Esophagus muscularis mucosa (tissue), 4 donors: ENCODE measurements around the gene HOXB6. TPM values are rescaled to one million over a fixed set of nuclear protein-coding genes. Genes with fewer than 3 reads are reported as not detected.

Experiments
- DNase-seq: peaks from one replicate; pipeline ENCODE4 v3.0.0-alpha.2; 2017; ENCODE audit errors: extremely low spot score
- H3K27ac ChIP-seq, 4 donors: fragments of 200-600 bp; sonication (generic); replicated peaks in 1 of 4; 1 replicate in 3 of 4; 2 replicates in 1 of 4; pipeline ENCODE4 v1.5.1; 2016 to 2019; ENCODE audit warnings: mild to moderate bottlenecking in 1 of 4
- H3K27me3 ChIP-seq, 4 donors: fragments of 200-600 bp; sonication (generic); one replicate each; pipeline versions ENCODE4 v1.5.1 to v1.6.0; 2016 to 2019
- H3K36me3 ChIP-seq, 4 donors: fragments of 200-600 bp; sonication (generic); one replicate each; pipeline ENCODE4 v1.5.1; 2016 to 2019
- H3K4me1 ChIP-seq, 4 donors: fragments of 200-600 bp; sonication (generic); one replicate each; pipeline ENCODE4 v1.5.1; 2016 to 2019
- H3K4me3 ChIP-seq, 4 donors: fragments of 200-600 bp; sonication (generic); 1 replicate in 2 of 4; 2 replicates in 2 of 4; pipeline ENCODE4 v1.5.1; 2016 to 2019; ENCODE audit warnings: mild to moderate bottlenecking in 4 of 4, moderate library complexity in 1 of 4
- H3K9me3 ChIP-seq, 4 donors: fragments of 200-600 bp; sonication (generic); 1 replicate in 3 of 4; 2 replicates in 1 of 4; pipeline ENCODE4 v1.5.1; 2016 to 2019
- EP300 ChIP-seq: sonication (generic); formaldehyde crosslinking; IDR thresholded peaks from one replicate; pipeline ENCODE4 v1.6.1; 2017; ENCODE audit warnings: antibody characterized with exemption
- POLR2A ChIP-seq: fragments of 450-650 bp; IDR thresholded peaks from one replicate; pipeline ENCODE4 v1.6.1; 2017; ENCODE audit warnings: antibody characterized with exemption, moderate library complexity, mild to moderate bottlenecking, low read depth
- POLR2AphosphoS5 ChIP-seq, 2 donors: sonication (generic); formaldehyde crosslinking; IDR thresholded peaks; one replicate each; pipeline ENCODE4 v1.6.1; 2017; ENCODE audit warnings: antibody characterized with exemption in 2 of 2
- WGBS: methylation state at CpG from one replicate; pipeline ENCODE4 v1.1.5; 2018; 5-methylcytosine and 5-hydroxymethylcytosine counted together
- intact Hi-C: fragments of 100-400 bp; cut with DNase I; formaldehyde crosslinking; loops from one replicate; pipeline ENCODE4 v1.15.1; 2023
- total RNA-seq, 4 donors: library from RNA; depleted of rRNA; stranded (reverse); fragments of >200 nt; gene quantifications; one replicate each; pipeline versions ENCODE4 v1.1.0 to v1.2.1, GENCODE V29; 2016
- TF ChIP-seq, protein P1 (sequence below), 3 experiments: fragments of 200-600 bp in 2 of 3; fragments of 450-650 bp in 1 of 3; sonication (generic) in 2 of 3; IDR thresholded peaks; one replicate each; pipeline ENCODE4 v1.5.1; 2017 to 2019; ENCODE audit warnings: antibody characterized with exemption in 3 of 3, mild to moderate bottlenecking in 2 of 3, moderate library complexity in 1 of 3

Gene HOXB6
- total RNA-seq, 4 donors from 2014 or later, result 2.2 to 5.4 (median 2.9) TPM

DNA sequence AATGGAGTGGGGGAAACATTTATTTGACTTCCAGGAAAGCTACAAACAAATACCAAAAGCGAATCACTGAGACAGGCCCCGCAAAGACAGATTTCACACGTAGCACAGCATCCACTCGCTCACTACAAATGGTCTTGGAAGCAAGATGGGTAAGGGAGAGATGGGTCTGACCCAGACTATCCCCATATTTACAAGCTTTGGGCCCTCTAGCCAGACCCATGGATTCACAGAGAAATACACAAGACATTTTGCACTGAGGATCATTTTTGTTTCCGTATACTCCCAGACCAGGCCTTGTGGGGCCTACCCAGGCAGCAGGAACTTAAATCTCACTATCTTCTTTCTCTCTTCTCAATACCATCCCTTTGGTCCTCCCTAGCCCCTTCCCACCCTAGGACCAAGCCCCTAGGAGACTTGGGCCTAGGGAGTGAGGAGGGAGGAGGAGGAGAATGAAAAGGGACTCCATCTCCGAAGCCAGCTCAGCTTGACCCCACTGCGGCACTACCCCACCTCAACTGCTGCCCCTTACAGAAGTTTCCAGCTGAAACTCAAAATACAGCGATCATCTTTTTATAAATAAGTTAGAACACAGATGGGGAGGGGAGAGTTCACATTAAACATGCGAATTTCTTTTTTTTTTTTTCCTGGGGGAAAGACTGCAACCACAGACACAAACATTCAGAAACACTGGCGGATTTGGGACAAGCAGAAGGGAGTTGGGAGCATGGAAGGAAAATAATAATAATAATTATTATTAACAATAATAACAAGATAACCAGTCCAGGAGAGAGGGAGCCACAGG is 13.3 kb downstream of the HOXB6 start:
- peaks cover 29 to 54% (median 45%) of the 10 kb centered on the region in 4 donors for H3K4me1 ChIP-seq
- H3K4me3 ChIP-seq, result peak overlapping the region in 3 of 4 donors; percentile 54 to 64 (median 57)
- H3K9me3 ChIP-seq, result no peaks in the 10 kb centered on the region
- no peak for DNase-seq
- H3K27me3 ChIP-seq, result peaks cover 6 to 48% (median 13%) of the 10 kb centered on the region in 4 donors
- TF ChIP-seq, protein P1, sequence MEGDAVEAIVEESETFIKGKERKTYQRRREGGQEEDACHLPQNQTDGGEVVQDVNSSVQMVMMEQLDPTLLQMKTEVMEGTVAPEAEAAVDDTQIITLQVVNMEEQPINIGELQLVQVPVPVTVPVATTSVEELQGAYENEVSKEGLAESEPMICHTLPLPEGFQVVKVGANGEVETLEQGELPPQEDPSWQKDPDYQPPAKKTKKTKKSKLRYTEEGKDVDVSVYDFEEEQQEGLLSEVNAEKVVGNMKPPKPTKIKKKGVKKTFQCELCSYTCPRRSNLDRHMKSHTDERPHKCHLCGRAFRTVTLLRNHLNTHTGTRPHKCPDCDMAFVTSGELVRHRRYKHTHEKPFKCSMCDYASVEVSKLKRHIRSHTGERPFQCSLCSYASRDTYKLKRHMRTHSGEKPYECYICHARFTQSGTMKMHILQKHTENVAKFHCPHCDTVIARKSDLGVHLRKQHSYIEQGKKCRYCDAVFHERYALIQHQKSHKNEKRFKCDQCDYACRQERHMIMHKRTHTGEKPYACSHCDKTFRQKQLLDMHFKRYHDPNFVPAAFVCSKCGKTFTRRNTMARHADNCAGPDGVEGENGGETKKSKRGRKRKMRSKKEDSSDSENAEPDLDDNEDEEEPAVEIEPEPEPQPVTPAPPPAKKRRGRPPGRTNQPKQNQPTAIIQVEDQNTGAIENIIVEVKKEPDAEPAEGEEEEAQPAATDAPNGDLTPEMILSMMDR (IDR thresholded peaks at IDR 0.05), result no peak
- intact Hi-C loops, result loop anchor here (5.0 kb wide), 1 partner anchor 254 kb away; no protein-coding TSS in a partner anchor
- peak overlapping the region in 2 of 4 donors; percentile 56 to 72 for H3K27ac ChIP-seq
- WGBS, result 94% methylated on average over 10 of the region's 10 CpGs
- H3K36me3 ChIP-seq, result no peaks in the 10 kb centered on the region

DNA sequence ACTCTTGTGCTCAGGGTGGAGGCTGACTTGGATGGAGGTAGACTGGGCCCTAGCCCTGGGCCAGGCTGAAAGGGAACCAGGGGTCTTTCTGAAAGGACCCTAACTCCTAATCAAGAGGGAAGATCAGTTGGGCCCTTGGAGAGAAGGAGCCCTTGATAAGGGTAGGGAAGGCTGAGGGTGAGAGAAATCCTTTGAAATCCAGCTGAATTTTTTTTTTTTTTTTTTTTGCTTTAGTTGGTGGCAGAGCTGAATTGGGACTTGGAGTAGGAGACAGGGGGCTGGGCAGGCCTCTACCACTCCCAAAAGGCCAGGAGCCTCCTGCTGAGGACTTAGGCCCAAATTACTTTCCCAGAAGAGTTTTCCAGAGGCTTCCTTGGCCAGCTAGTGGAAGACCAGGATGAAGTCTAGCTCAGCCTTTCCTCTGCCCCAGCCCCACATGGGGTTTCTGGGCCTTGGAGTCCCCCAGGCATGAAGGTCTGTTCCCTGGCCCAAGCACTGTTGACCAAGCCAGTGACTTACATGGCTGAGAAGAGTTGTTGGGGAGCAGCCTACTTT is 14.1 kb downstream of the HOXB6 start:
- H3K9me3 ChIP-seq, result no peaks in the 10 kb centered on the region
- peaks cover 0 to 40% (median 9%) of the 10 kb centered on the region in 4 donors for H3K27me3 ChIP-seq
- peaks cover 31 to 54% (median 46%) of the 10 kb centered on the region in 4 donors for H3K4me1 ChIP-seq

DNA sequence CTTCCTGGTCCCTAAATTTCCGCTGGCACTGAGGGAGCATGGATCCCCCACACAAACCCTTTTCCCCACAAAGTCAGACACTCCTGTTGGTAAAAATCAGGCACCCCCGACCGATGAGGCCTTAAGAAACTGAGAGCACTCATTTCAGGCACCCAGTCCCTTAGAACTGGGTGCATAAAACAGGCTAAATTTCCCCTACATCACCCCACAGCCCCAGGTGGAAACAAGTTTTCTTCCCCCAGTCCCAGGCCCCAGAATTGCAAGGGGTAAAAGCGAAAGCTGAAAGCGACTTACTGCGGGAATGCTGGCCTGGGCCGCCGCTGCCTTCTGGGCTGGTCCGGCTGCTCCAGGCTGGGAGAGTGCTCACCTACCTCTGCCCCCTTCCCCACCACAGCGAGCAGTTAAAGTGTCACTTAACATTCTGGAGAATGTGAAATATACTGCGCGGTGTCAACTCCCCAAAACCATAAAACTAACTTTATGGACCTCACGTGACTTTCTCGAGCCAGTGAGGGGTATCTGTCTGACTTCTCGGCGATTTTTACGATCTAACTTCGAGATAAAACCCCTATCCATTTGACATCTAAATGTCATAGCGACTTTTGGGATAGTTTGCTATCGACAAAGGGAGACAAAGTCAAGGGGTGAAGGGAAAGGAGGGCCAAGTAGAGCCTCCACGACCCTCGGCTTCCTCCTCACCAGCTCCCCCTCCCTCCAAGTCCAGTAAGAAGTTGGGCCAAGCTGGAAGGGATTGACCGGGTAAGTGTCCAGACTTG is 14.8 kb downstream of the HOXB6 start, which contains the start of gene HOXB3:
Gene HOXB3 (minus strand): TSS at position 411 of the 776 bp plus-strand sequence. CDS start 37,767 bp downstream, outside the sequence.
- WGBS, result 81% methylated on average over 23 of the region's 23 CpGs
- Histone ChIP-seq H3K27ac (peak within 1 kb of the TSS in 2 of 4 donors; percentile 13 to 91), H3K36me3 (no peaks in the 10 kb centered on the region), H3K4me3 (peak within 1 kb of the TSS in 2 of 4 donors; percentile 8 to 28), H3K27me3 (peaks cover 0 to 34% (median 4%) of the 10 kb centered on the region in 4 donors), H3K4me1 (peaks cover 35 to 57% (median 48%) of the 10 kb centered on the region in 4 donors), H3K9me3 (no peaks in the 10 kb centered on the region)
- TF ChIP-seq, protein P1 (IDR thresholded peaks at IDR 0.05), result no peak
- TF ChIP-seq POLR2A, result no peak
- TF ChIP-seq POLR2AphosphoS5 (IDR thresholded peaks at IDR 0.05), result no peak
- TF ChIP-seq EP300, result no peak
- intact Hi-C loops, result loop anchor here (5.0 kb wide), 1 partner anchor 253 kb away; no protein-coding TSS in a partner anchor
- no peak for DNase-seq

More for the DNA sequence above, 14.1 kb downstream of the HOXB6 start:
- Histone ChIP-seq H3K27ac (peak overlapping the region in 1 of 4 donors; percentile 91), H3K4me3 (no peak overlapping the region), H3K36me3 (no peaks in the 10 kb centered on the region)
- TF ChIP-seq, protein P1 (IDR thresholded peaks at IDR 0.05), result no peak
- TF ChIP-seq EP300 (no peak), POLR2AphosphoS5 (IDR thresholded peaks at IDR 0.05) (no peak), POLR2A (no peak)
- DNase-seq, result no peak
- intact Hi-C loops, result loop anchor here (5.0 kb wide), 1 partner anchor 253 kb away; no protein-coding TSS in a partner anchor

DNA sequence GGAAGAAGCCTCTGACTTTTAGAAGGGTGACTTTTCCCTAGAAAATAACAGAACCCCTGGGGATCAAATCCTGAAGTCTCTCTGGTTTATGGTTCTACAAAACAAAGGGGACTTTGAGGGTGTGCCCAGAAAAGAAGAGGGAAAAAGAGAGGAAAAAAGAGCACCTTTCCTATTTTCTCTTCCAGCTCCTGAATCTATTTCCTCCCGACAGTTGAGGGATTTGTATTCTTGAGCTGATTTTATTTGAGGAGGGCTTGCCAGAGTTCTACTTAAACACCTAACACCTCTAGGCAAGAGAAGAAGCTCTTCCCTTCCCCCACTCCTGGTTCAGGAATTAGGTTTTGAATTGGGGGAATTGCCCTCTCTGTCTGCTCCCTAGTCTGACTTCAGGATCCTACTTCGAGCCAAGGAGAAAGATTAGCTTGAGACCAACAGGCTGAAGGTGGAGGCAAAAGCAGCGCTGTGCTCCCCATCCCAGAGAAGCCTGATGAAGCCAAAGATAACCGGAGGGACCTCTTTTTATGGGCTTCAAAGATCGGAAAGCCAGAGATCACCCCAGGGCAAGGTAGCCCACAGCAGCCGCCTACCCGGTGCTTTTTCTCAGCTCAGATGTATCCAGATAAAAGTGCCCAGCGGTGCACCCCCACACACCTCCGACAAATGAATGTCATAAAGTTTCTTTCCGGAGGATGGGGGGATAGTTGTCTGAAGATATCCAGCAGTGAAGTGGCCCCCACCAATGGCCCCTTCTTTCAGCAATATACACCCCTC is 15.5 kb downstream of the HOXB6 start:
- Histone ChIP-seq H3K27me3 (peaks cover 0 to 26% (median 0%) of the 10 kb centered on the region in 4 donors), H3K36me3 (no peaks in the 10 kb centered on the region), H3K27ac (peak overlapping the region in 1 of 4 donors; percentile 91), H3K9me3 (no peaks in the 10 kb centered on the region), H3K4me1 (peaks cover 42 to 60% (median 50%) of the 10 kb centered on the region in 4 donors), H3K4me3 (peak overlapping the region in 2 of 4 donors; percentile 8 to 28)
- intact Hi-C loops, result no loop called here
- DNase-seq, result no peak
- WGBS, result 67% methylated on average over 10 of the region's 10 CpGs
- no peak for TF ChIP-seq POLR2A
- no peak for TF ChIP-seq POLR2AphosphoS5 (IDR thresholded peaks at IDR 0.05)
- TF ChIP-seq EP300, result no peak
- TF ChIP-seq, protein P1 (IDR thresholded peaks at IDR 0.05), result no peak
